ENCODE measurements around the gene LIN7C.
"Not testable (repeated sequence)": the region's sequence is repeated elsewhere in the genome, so short reads cannot be mapped to it uniquely, and the experiment has no call there.

The LIN7C gene

DNA sequence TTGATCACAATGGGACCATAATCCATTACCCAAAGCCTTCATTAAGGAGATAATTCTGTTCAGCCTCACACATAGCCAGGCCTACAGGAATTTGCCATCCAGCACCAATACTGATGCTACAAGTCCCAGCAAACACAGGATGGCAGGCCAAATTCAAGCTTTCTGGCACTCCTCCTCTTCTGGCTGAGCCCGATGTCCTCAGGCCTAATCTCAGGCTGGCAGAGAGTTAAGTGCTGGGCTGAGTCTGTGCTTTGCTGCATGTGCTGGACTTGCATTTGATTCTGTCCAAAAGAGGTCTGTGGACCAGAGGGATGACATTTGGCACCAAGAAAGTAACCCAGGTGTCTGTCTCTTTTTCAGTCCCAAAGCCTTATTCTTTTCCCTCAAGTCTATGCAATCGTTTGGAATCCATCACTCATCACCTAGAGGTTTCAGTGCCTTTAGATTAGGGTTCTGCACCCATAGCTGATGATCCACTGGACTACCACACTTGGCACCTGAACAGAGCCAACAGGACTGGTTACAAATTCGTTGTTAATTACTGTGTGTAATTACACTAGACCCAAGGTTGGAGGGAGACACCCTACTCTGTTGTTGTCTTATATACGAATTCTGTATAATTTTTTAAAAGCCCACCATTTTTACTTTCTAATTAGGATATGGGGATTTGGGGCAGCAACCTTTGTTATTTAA, 19.4 kb upstream of the LIN7C start:
- H3K4me1 ChIP-seq (ENCODE audit: insufficient read depth, low read length), result no peaks in the 10 kb centered on the region
- H2AFZ ChIP-seq (ENCODE audit: low read depth, low read length), result no peak overlapping the region
- H3K27me3 ChIP-seq (ENCODE audit: insufficient read depth, low read length), result no peaks in the 10 kb centered on the region
- H3K4me3 ChIP-seq (ENCODE audit: low read length), result no peak overlapping the region
- no peaks in the 10 kb centered on the region for H3K9me3 ChIP-seq (ENCODE audit: low read length)
- H3K36me3 ChIP-seq (ENCODE audit: insufficient read depth, low read length), result no peaks in the 10 kb centered on the region

DNA sequence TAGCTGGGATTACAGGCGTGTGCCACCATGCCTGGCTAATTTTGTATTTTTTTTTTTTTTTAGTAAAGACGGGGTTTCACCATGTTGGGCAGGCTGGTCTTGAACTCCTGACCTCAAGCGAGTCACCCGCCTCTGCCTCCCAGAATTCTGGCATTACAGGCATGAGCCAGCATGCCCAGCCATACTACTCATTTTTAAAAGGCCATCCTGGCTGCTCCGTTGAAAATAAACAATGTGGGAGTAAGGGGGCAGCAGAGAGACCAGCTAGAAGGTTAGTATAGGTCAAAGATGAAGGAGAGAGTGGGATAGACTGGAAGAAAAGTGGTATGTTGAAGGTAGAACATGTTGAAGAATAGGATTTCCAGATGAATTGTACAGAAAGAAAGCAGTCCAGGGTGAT, 17.6 kb upstream of the LIN7C start:
- Histone ChIP-seq H3K4me3 (ENCODE audit: low read length) (no peak overlapping the region), H3K27me3 (ENCODE audit: insufficient read depth, low read length) (no peaks in the 10 kb centered on the region), H2AFZ (ENCODE audit: low read depth, low read length) (no peak overlapping the region), H3K36me3 (ENCODE audit: insufficient read depth, low read length) (no peaks in the 10 kb centered on the region), H3K9me3 (ENCODE audit: low read length) (no peaks in the 10 kb centered on the region), H3K4me1 (ENCODE audit: insufficient read depth, low read length) (no peaks in the 10 kb centered on the region)

DNA sequence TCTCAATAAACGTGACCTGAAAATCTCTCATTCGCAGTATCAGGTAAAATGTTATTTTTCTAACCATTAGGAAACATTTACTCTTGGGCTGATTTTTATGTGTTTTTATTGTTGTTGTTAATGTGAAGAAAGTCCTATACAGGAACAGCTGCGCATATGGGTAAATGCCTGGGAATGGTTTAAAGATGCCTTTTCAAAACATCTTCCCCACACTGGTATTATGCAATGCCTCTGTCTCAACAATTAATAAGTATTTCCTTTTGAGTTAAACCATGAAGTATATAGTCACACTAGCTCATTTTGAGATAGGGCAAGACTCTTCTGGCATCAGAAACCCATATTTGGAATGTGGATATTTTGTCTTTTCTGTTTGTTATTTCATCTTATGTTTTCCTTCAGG, 13.7 kb upstream of the LIN7C start:
- Histone ChIP-seq H3K9me3 (ENCODE audit: low read length) (no peaks in the 10 kb centered on the region), H3K36me3 (ENCODE audit: insufficient read depth, low read length) (no peaks in the 10 kb centered on the region), H3K4me1 (ENCODE audit: insufficient read depth, low read length) (no peaks in the 10 kb centered on the region), H3K27me3 (ENCODE audit: insufficient read depth, low read length) (no peaks in the 10 kb centered on the region), H3K4me3 (ENCODE audit: low read length) (no peak overlapping the region), H2AFZ (ENCODE audit: low read depth, low read length) (no peak overlapping the region)

DNA sequence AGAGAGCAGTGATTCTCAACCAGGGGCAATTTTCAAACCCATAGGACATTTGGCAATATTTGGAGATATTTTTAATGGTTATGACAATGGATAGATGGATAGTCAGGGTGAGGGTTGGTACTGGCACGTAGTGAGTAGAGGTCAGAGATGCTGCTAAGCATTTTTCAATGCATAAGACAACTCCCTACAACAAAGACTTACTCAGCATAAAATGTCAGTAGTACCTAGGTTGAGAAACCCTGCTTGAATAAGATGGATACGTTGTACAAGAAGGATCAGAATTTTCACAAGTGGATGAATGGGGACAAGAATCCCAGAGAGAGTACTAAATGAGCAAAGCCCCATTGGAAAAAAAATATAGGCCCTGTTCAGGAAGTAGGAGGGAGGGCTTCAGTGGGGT, 11.9 kb upstream of the LIN7C start:
- Histone ChIP-seq H2AFZ (ENCODE audit: low read depth, low read length) (no peak overlapping the region), H3K27me3 (ENCODE audit: insufficient read depth, low read length) (no peaks in the 10 kb centered on the region), H3K4me3 (ENCODE audit: low read length) (no peak overlapping the region), H3K36me3 (ENCODE audit: insufficient read depth, low read length) (no peaks in the 10 kb centered on the region), H3K9me3 (ENCODE audit: low read length) (peaks cover 4% of the 10 kb centered on the region), H3K4me1 (ENCODE audit: insufficient read depth, low read length) (no peaks in the 10 kb centered on the region)

DNA sequence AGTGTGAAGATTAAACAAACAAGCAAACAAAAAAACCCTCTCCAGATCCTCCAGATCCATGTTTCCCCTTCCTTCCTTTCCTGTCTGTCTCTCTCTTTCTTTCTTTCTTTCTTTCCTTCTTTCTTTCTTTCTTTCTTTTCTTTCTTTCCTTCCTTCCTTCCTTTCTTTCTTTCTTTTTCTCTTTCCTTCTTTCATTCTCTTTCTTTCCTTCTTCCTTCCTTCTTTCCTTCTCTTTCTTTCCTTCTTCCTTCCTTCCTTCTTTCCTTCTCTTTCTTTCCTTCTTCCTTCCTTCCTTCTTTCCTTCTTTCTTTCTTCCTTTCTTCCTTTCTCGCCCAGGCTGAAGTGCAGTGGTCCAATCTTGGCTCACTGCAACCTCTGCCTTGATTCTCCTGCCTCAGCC, 10.9 kb upstream of the LIN7C start:
- not testable (repeated sequence) for H3K4me1 ChIP-seq (ENCODE audit: insufficient read depth, low read length); H3K4me3 ChIP-seq (ENCODE audit: low read length); H3K9me3 ChIP-seq (ENCODE audit: low read length); H3K36me3 ChIP-seq (ENCODE audit: insufficient read depth, low read length); H3K27me3 ChIP-seq (ENCODE audit: insufficient read depth, low read length); H2AFZ ChIP-seq (ENCODE audit: low read depth, low read length)

DNA sequence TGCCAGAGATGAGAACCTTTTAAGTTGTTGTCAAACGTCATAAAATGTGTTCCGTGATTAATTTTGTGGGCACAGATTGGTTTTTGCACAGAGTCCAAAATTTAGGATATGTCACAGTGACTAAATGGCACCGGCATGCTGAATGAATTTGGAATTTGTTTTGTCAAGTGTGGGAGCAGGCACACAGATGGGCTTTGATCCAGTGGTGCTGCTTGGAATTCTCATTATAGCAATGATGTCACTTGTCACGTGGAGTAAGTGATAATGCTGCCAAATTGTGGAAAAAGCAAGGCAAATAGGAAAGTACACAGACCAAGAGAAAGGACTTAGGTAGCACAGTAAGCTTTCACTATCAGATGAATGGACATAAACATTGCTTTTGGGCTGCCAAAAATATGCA, 8.0 kb upstream of the LIN7C start:
- no peaks in the 10 kb centered on the region for H3K36me3 ChIP-seq (ENCODE audit: insufficient read depth, low read length)
- peaks cover 4% of the 10 kb centered on the region for H3K9me3 ChIP-seq (ENCODE audit: low read length)
- no peaks in the 10 kb centered on the region for H3K4me1 ChIP-seq (ENCODE audit: insufficient read depth, low read length)
- H3K27me3 ChIP-seq (ENCODE audit: insufficient read depth, low read length), result no peaks in the 10 kb centered on the region
- no peak overlapping the region for H2AFZ ChIP-seq (ENCODE audit: low read depth, low read length)
- no peak overlapping the region for H3K4me3 ChIP-seq (ENCODE audit: low read length)

DNA sequence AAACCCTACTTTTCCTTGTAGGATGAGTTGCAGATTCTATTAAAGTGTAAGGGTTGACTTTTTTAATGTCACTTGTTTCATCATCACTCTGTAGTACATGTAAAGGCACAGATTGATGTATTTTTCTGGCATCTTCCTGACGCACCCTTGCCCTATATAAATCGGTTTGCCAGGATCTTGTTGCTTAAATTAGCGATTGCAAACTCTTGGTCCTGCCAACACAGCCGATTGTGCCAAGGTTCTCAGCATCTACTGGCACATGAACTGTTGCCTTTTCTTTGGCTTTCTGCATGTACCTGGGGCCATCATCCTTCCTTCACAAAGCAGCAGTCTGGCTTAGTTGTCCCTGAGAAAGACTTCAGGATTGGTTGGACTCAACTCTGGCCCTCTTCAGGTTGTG, 7.5 kb upstream of the LIN7C start:
- peaks cover 4% of the 10 kb centered on the region for H3K9me3 ChIP-seq (ENCODE audit: low read length)
- H3K36me3 ChIP-seq (ENCODE audit: insufficient read depth, low read length), result no peaks in the 10 kb centered on the region
- no peaks in the 10 kb centered on the region for H3K27me3 ChIP-seq (ENCODE audit: insufficient read depth, low read length)
- H3K4me1 ChIP-seq (ENCODE audit: insufficient read depth, low read length), result no peaks in the 10 kb centered on the region
- H3K4me3 ChIP-seq (ENCODE audit: low read length), result no peak overlapping the region
- H2AFZ ChIP-seq (ENCODE audit: low read depth, low read length), result no peak overlapping the region

DNA sequence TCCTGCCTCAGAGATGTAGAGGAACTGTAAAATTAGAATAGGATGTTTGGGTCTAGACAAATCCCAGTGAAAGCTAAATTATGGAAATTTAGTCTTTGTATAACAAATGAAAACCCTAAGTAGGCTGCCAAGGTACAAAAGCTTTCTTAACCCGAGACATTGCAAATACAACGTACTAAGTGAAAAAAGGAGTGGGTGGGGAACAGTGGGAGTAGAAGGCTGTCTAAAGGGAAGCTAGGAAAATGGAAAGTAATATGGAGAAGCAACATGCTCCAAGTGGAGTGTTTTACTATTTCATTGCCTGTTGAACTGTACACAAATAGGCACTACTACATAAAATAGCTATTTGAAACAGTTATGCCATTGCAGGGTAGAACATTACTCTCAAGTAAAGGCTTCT, 6.8 kb upstream of the LIN7C start:
- Histone ChIP-seq H2AFZ (ENCODE audit: low read depth, low read length) (no peak overlapping the region), H3K9me3 (ENCODE audit: low read length) (peaks cover 4% of the 10 kb centered on the region), H3K36me3 (ENCODE audit: insufficient read depth, low read length) (no peaks in the 10 kb centered on the region), H3K4me1 (ENCODE audit: insufficient read depth, low read length) (no peaks in the 10 kb centered on the region), H3K27me3 (ENCODE audit: insufficient read depth, low read length) (no peaks in the 10 kb centered on the region), H3K4me3 (ENCODE audit: low read length) (no peak overlapping the region)

DNA sequence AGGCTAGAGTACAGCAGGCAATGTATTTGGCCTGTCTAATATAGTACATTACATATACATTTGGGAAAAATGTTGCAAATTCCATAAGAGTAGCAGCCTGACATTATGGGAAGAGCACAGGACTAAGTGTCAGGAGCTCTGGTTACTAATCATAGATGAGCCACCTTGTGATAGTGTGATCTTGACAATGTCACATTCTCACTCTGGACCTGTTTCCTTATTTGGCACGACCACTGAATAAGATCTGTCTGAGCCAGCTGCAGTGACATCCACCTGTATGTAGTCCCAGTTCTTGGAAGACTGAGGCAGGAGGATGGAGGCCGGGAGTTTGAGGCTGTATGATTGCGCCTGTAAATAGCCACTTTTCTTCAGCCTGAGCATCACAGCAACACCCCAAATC, 5.7 kb upstream of the LIN7C start:
- H3K4me3 ChIP-seq (ENCODE audit: low read length), result no peak overlapping the region
- no peaks in the 10 kb centered on the region for H3K27me3 ChIP-seq (ENCODE audit: insufficient read depth, low read length)
- H3K4me1 ChIP-seq (ENCODE audit: insufficient read depth, low read length), result peaks cover 6% of the 10 kb centered on the region
- H3K36me3 ChIP-seq (ENCODE audit: insufficient read depth, low read length), result no peaks in the 10 kb centered on the region
- H3K9me3 ChIP-seq (ENCODE audit: low read length), result peaks cover 4% of the 10 kb centered on the region
- H2AFZ ChIP-seq (ENCODE audit: low read depth, low read length), result no peak overlapping the region

DNA sequence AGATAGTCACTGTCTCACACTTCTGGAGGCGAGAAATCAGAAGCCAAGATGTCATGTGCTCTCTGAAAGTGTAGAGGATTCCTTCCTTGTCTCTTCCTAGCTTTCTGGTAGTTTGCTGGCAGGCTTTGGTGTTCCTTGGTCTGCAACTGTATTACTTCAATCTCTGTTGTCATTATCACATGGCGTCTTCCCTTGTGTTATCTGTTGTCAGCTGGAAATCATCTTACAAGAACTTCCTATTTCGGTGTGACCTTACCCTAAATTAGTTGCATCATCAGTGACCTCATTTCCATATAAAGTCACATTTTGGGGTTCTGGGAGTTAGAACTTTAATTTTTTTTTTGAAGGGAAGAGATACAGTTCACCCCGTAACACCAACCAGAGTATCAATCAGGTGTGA, 3.3 kb upstream of the LIN7C start:
- Histone ChIP-seq H3K27me3 (ENCODE audit: insufficient read depth, low read length) (no peaks in the 10 kb centered on the region), H3K4me3 (ENCODE audit: low read length) (no peak overlapping the region), H2AFZ (ENCODE audit: low read depth, low read length) (no peak overlapping the region), H3K9me3 (ENCODE audit: low read length) (peaks cover 4% of the 10 kb centered on the region), H3K36me3 (ENCODE audit: insufficient read depth, low read length) (no peaks in the 10 kb centered on the region), H3K4me1 (ENCODE audit: insufficient read depth, low read length) (peaks cover 15% of the 10 kb centered on the region)

DNA sequence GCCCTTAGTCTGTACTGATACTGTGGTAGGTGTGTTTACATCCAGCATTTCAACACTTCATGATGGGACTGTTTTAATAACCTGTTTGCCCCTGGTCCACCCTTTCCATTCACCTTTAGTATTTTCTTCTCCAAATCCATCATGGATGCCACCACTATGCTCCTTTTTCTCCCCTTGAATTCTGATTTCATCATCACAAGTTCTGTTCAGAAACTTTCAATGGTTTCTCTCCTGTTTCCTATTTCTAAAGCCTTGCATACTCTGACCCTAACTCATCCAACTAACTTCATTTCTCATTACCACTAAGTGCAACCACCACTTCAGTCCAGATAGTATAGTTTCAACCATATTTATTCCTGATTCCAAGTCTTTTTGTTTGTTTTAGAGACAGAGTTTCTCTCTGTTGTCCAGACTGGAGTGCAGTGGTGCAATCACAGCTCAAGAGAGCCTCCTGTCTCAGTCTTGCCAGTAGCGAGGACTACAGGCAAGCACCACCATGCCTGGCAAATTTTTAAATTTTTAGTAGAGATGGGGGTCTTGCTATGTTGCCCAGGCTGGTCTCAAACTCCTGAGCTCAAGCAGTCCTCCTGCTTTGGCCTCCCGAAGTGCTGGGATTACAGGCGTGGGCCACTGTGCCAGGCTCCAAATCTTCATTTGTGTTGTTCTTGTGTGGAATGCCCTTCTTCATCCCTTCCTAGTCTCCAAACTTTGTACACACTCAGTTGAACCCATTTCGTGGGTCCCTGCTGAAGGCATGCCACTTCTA, 1.2 kb upstream of the LIN7C start:
- peak overlapping the region; percentile 68 for H2AFZ ChIP-seq (ENCODE audit: low read depth, low read length)
- no peaks in the 10 kb centered on the region for H3K36me3 ChIP-seq (ENCODE audit: insufficient read depth, low read length)
- H3K9me3 ChIP-seq (ENCODE audit: low read length), result no peaks in the 10 kb centered on the region
- H3K4me1 ChIP-seq (ENCODE audit: insufficient read depth, low read length), result peaks cover 15% of the 10 kb centered on the region
- H3K27me3 ChIP-seq (ENCODE audit: insufficient read depth, low read length), result no peaks in the 10 kb centered on the region
- H3K4me3 ChIP-seq (ENCODE audit: low read length), result peak overlapping the region; percentile 59

DNA sequence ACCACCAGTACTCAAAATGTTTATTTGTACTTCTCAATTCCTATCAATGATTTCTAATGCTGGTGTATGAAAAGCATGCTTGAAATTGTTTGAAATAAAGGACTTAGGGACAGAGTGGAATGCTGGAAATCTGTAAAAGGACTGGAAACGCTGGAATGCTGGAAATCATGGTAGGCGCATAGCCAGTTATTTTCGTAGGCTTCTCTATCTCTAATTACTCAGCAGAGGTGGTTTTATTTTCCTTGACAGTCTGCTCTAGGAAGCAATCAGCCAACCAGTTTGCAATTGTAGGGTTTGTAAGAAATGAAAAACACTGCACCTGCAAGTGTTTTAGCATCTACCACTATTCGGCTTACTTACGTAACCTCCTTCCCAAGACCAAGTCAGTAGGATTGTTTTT, 788 bp downstream of the LIN7C start:
- peak overlapping the region; percentile 68 for H2AFZ ChIP-seq (ENCODE audit: low read depth, low read length)
- peak overlapping the region; percentile 59 for H3K4me3 ChIP-seq (ENCODE audit: low read length)
- no peaks in the 10 kb centered on the region for H3K9me3 ChIP-seq (ENCODE audit: low read length)
- peaks cover 15% of the 10 kb centered on the region for H3K4me1 ChIP-seq (ENCODE audit: insufficient read depth, low read length)
- H3K27me3 ChIP-seq (ENCODE audit: insufficient read depth, low read length), result no peaks in the 10 kb centered on the region
- peaks cover 14% of the 10 kb centered on the region for H3K36me3 ChIP-seq (ENCODE audit: insufficient read depth, low read length)

DNA sequence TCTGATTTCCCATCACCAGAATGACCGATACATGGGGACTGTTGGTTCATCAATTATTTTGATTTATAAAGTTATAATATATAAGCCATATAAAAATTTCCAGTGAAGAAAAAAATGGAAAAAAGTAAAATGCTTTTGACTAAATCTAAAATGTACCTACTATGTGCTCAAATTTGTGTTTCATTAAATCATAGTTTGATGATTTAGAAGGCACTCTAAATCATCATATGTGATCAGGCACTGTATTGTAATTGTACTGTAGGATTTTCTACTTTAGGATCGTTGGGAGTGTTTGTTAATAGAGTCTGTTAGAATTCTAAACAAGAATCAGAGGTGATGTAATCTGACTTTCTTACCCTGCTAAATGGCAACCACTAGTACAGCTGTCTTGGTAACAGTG, 2.4 kb downstream of the LIN7C start:
- peaks cover 15% of the 10 kb centered on the region for H3K4me1 ChIP-seq (ENCODE audit: insufficient read depth, low read length)

DNA sequence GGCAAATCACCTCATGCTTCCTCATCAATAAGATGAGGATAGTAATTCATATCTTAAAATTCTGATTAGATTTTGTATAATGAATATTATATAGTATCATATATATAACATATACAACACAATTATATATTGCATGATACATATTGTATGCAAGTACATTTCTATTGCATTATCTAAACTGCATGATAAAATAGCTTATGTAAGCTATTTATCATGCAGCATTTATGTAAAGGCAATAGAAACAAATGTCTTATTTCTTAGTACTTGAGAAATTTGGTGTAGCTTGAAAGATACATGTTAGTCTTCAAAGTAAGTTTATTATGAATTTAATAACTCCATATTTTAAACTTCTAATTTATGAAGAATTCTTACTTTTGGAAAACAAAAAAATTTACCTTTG, 5.5 kb downstream of the LIN7C start:
- H3K9me3 ChIP-seq (ENCODE audit: low read length), result no peaks in the 10 kb centered on the region
- no peak overlapping the region for H2AFZ ChIP-seq (ENCODE audit: low read depth, low read length)
- no peak overlapping the region for H3K4me3 ChIP-seq (ENCODE audit: low read length)
- peaks cover 39% of the 10 kb centered on the region for H3K36me3 ChIP-seq (ENCODE audit: insufficient read depth, low read length)
- peaks cover 8% of the 10 kb centered on the region for H3K4me1 ChIP-seq (ENCODE audit: insufficient read depth, low read length)
- no peaks in the 10 kb centered on the region for H3K27me3 ChIP-seq (ENCODE audit: insufficient read depth, low read length)

More for the DNA sequence above, 2.4 kb downstream of the LIN7C start:
- Histone ChIP-seq H3K4me3 (ENCODE audit: low read length) (no peak overlapping the region), H3K9me3 (ENCODE audit: low read length) (no peaks in the 10 kb centered on the region), H3K27me3 (ENCODE audit: insufficient read depth, low read length) (no peaks in the 10 kb centered on the region), H3K36me3 (ENCODE audit: insufficient read depth, low read length) (peaks cover 24% of the 10 kb centered on the region), H2AFZ (ENCODE audit: low read depth, low read length) (no peak overlapping the region)
